ENCODE measurements around the gene SBNO2. TPM values are rescaled to one million over a fixed set of nuclear protein-coding genes. Genes with fewer than 3 reads are reported as not detected.

The SBNO2 gene
- polyA plus RNA-seq, 1 experiment: 9.9 TPM

DNA sequence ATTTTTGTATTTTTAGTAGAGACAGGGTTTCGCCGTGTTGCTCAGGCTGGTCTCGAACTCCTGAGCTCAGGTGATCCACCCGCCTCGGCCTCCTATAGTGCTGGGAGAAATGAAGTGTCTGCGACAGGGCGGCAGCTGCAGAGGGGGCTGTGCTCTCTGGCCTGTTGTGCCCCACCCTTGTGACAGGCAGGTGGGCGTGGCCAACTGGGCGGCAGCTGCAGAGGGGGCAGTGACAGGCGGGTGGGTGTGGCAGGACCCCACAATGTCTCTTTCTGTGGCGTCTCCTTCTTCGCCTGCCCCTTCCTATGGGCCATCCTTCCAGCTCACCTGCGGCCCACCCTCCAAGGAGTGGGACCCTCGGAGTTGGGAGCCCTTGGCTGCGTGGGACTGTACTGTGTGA lies 43.3 kb upstream of the SBNO2 start:
- ChIA-PET POLR2A (interaction anchor here (0.6 kb wide), 1 partner anchor 169 kb away, joined by 9 read pairs; no protein-coding TSS in a partner anchor), CTCF (interaction anchor here (1.3 to 2.8 kb wide), 2 partner anchors 23 to 104 kb away, joined by 3 to 8 read pairs; no protein-coding TSS in a partner anchor)
- no peak overlapping the region for H3K4me3 ChIP-seq (ENCODE audit: low read depth, low read length)
- no peaks in the 10 kb centered on the region for H3K27me3 ChIP-seq (ENCODE audit: control insufficient read depth, insufficient read depth, low read length)
- TF ChIP-seq, protein P1, sequence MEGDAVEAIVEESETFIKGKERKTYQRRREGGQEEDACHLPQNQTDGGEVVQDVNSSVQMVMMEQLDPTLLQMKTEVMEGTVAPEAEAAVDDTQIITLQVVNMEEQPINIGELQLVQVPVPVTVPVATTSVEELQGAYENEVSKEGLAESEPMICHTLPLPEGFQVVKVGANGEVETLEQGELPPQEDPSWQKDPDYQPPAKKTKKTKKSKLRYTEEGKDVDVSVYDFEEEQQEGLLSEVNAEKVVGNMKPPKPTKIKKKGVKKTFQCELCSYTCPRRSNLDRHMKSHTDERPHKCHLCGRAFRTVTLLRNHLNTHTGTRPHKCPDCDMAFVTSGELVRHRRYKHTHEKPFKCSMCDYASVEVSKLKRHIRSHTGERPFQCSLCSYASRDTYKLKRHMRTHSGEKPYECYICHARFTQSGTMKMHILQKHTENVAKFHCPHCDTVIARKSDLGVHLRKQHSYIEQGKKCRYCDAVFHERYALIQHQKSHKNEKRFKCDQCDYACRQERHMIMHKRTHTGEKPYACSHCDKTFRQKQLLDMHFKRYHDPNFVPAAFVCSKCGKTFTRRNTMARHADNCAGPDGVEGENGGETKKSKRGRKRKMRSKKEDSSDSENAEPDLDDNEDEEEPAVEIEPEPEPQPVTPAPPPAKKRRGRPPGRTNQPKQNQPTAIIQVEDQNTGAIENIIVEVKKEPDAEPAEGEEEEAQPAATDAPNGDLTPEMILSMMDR (IDR thresholded peaks at IDR 0.05; ENCODE audit: low read depth, low read length): no peak
- H3K27ac ChIP-seq (ENCODE audit: low read depth, low read length): no peak overlapping the region
- H3K9me3 ChIP-seq (ENCODE audit: control insufficient read depth, insufficient read depth, low read length): no peaks in the 10 kb centered on the region; the same call in 1 of the 2 replicates
- DNase-seq (ENCODE audit: low read depth, low spot score): no peak

DNA sequence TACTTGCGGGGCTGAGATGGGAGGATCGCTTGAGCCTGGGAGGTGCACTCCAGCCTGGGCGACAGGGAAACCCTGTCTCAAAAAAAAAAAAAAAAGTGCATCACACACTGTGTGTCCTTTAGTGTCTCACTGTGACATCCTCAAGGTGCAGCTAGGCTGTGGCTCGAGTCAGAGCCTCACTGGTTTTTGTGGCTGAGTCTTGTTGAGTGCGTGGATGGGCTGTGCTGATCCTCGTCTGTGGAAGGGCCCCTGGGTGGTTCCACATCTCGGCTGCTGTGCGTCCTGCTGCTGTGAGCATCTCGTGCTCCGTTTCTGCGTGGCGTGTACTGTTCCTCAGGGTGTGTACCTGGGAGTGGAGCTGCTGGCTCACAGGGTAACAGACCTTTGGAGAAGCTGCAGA lies 42.7 kb upstream of the SBNO2 start:
- Histone ChIP-seq H3K4me3 (ENCODE audit: low read depth, low read length) (no peak overlapping the region), H3K27me3 (ENCODE audit: control insufficient read depth, insufficient read depth, low read length) (no peaks in the 10 kb centered on the region), H3K9me3 (ENCODE audit: control insufficient read depth, insufficient read depth, low read length) (no peaks in the 10 kb centered on the region; the same call in 1 of the 2 replicates), H3K27ac (ENCODE audit: low read depth, low read length) (no peak overlapping the region)
- DNase-seq (ENCODE audit: low read depth, low spot score): no peak
- POLR2A ChIA-PET: interaction anchor here (0.6 kb wide), 1 partner anchor 263 kb away, joined by 3 read pairs; no protein-coding TSS in a partner anchor
- TF ChIP-seq, protein P1 (IDR thresholded peaks at IDR 0.05; ENCODE audit: low read depth, low read length): no peak
- CTCF ChIA-PET: interaction anchor here (1.3 to 2.8 kb wide), 2 partner anchors 24 to 103 kb away, joined by 3 to 8 read pairs; no protein-coding TSS in a partner anchor

DNA sequence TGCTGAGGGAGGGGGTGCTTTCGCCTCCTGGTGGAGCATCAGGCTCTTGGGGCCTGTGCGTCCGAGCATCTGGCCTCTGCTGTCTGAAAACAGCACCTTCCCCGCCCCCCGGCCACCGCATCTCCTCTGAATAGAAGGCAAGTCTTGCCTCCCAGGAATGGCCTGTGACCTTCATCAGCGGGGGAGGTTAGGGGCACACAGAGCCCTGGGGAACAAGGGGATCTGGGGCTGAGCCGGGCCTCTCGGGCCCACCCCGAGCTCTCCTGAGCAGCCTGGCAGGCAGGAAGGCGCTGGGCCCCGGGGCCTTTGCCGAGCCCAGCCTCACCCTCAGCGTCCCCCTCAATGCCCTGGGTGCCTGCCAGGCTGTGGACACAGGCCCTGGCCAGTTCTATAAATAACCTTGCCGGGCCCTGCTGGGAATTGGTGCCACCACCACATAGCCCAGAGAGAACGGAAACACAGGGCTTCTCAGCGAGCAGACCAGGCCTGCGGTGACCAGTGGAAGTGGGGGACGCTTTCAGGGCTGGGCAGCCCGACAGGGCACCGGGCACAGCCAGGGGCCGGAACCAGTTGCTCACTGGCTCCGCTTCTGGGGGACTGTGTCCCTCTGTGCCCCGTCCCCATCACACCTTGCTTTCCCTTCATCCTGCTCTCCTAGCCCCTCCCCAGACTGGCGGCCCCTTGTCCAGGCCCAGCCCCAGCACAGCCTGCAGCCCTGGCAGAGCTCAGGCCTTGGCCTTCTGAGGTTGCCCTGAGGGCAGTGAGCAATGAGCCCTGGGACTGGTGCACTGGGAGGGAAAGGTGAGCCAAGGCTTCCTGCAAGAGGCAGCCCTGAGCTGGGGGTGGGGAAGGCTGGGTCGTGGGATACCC lies 41.0 kb upstream of the SBNO2 start:
- H3K27ac ChIP-seq (ENCODE audit: low read depth, low read length): peak overlapping the region; percentile 47
- ChIA-PET CTCF (interaction anchor here (1.2 to 2.8 kb wide), 3 partner anchors 26 to 51 kb away, joined by 4 to 8 read pairs (median 4); no protein-coding TSS in a partner anchor), POLR2A (no interaction called here)
- no peak overlapping the region for H3K4me3 ChIP-seq (ENCODE audit: low read depth, low read length)
- TF ChIP-seq, protein P1 (IDR thresholded peaks at IDR 0.05; ENCODE audit: low read depth, low read length): 0 out of 2 replicates have a peak, but pooled peaks have one; percentile 5
- no peaks in the 10 kb centered on the region for H3K27me3 ChIP-seq (ENCODE audit: control insufficient read depth, insufficient read depth, low read length)
- no peaks in the 10 kb centered on the region; the same call in 1 of the 2 replicates for H3K9me3 ChIP-seq (ENCODE audit: control insufficient read depth, insufficient read depth, low read length)
- DNase-seq (ENCODE audit: low read depth, low spot score): no peak

DNA sequence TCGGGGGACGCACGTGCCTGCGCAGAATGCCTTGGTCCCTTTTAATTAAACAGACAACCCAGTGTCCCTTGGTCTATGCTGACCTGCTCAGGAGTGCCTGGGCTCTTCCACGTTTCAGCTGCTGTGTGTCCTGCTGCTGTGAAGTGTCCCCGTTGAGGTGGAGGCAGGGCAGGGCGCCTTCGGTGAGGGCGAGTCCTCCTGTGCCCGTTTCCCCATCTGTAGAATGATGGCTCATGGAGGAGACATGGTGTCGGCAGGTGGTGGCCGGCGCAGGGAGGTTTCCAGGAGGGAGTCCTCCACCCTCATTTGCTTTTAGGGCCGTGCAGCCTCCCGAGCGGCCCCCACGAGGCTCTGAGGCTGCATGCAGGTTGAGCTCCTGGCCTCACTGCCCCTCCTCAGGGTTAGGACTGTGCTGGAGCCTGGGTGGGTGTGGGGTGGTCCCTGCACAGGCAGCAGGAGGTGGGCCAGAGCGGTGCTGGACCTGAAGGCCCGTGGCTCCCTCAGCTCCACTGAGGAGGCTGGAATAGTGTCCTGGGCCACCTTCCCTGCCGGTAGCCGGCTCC lies 40.3 kb upstream of the SBNO2 start:
- ChIA-PET POLR2A (no interaction called here), CTCF (interaction anchor here (1.1 to 1.4 kb wide), 2 partner anchors 19 to 29 kb away, joined by 3 to 4 read pairs; no protein-coding TSS in a partner anchor)
- DNase-seq (ENCODE audit: low read depth, low spot score): no peak
- Histone ChIP-seq H3K9me3 (ENCODE audit: control insufficient read depth, insufficient read depth, low read length) (no peaks in the 10 kb centered on the region; the same call in 1 of the 2 replicates), H3K4me3 (ENCODE audit: low read depth, low read length) (no peak overlapping the region), H3K27me3 (ENCODE audit: control insufficient read depth, insufficient read depth, low read length) (no peaks in the 10 kb centered on the region), H3K27ac (ENCODE audit: low read depth, low read length) (no peak overlapping the region)
- TF ChIP-seq, protein P1 (IDR thresholded peaks at IDR 0.05; ENCODE audit: low read depth, low read length): no peak
